Breast epithelium (tissue), 4 donors: ENCODE results near the gene ARHGEF7. TPM values are rescaled to one million over a fixed set of nuclear protein-coding genes. Genes with fewer than 3 reads are reported as not detected.

Experiments
- DNase-seq, 2 donors: peaks; one replicate each; pipeline ENCODE4 v3.0.0-alpha.2; 2019; ENCODE audit warnings: low spot score in 2 of 2
- H3K27ac ChIP-seq, 2 donors: fragments of 200-600 bp; sonication (generic) in 1 of 2; one replicate each; pipeline ENCODE4 v1.5.1; 2016 to 2019; ENCODE audit warnings: mild to moderate bottlenecking in 1 of 2
- H3K27me3 ChIP-seq, 2 donors: fragments of 200-600 bp; sonication (generic) in 1 of 2; one replicate each; pipeline versions ENCODE4 v1.5.1 to v1.6.0; 2017 to 2019; ENCODE audit warnings: control low read depth in 1 of 2, mild to moderate bottlenecking in 1 of 2
- H3K36me3 ChIP-seq: fragments of 200-600 bp; one replicate; pipeline ENCODE4 v1.5.1; 2019
- H3K4me1 ChIP-seq, 2 donors: fragments of 200-600 bp; sonication (generic); one replicate each; pipeline ENCODE4 v1.5.1; 2016 to 2019; ENCODE audit warnings: control low read depth in 1 of 2
- H3K4me3 ChIP-seq, 3 donors: fragments of 200-600 bp; sonication (generic); 1 replicate in 2 of 3; 2 replicates in 1 of 3; pipeline ENCODE4 v1.5.1; 2016 to 2019; ENCODE audit warnings: mild to moderate bottlenecking in 3 of 3, moderate library complexity in 2 of 3
- H3K9me3 ChIP-seq, 2 donors: fragments of 200-600 bp; sonication (generic) in 1 of 2; one replicate each; pipeline ENCODE4 v1.5.1; 2016 to 2019; ENCODE audit warnings: control low read depth in 1 of 2
- POLR2A ChIP-seq: fragments of 450-650 bp; IDR thresholded peaks from one replicate; pipeline ENCODE4 v1.6.1; 2016; ENCODE audit warnings: antibody characterized with exemption, mild to moderate bottlenecking, moderate library complexity
- POLR2AphosphoS5 ChIP-seq, 3 donors: sonication (generic); formaldehyde crosslinking; IDR thresholded peaks; one replicate each; pipeline ENCODE4 v1.6.1; 2017; ENCODE audit warnings: antibody characterized with exemption in 3 of 3
- intact Hi-C: fragments of 100-400 bp; cut with DNase I; formaldehyde crosslinking; loops from one replicate; pipeline ENCODE4 v1.15.1; 2023; ENCODE audit warnings: low total_unique reads
- total RNA-seq, 3 donors: library from RNA; depleted of rRNA; stranded (reverse); fragments of >200 nt; gene quantifications; one replicate each; pipeline ENCODE4 v1.1.0, GENCODE V29; 2016
- TF ChIP-seq, protein P1 (sequence below), 3 donors: fragments of 450-650 bp; IDR thresholded peaks; one replicate each; pipeline ENCODE4 v1.5.1; 2016 to 2017; ENCODE audit warnings: antibody characterized with exemption in 3 of 3, mild to moderate bottlenecking in 3 of 3, moderate library complexity in 3 of 3

Gene ARHGEF7
- total RNA-seq, 3 donors from 2014 or later, result 79.6 to 92.0 (median 85.5) TPM

GRCh38 chr13:111213964-111214726, 99.0 kb downstream of the ARHGEF7 start:
- no peaks in the 10 kb centered on the region for H3K27me3 ChIP-seq
- TF ChIP-seq POLR2A (no peak), POLR2AphosphoS5 (IDR thresholded peaks at IDR 0.05) (no peak)
- TF ChIP-seq, protein P1, sequence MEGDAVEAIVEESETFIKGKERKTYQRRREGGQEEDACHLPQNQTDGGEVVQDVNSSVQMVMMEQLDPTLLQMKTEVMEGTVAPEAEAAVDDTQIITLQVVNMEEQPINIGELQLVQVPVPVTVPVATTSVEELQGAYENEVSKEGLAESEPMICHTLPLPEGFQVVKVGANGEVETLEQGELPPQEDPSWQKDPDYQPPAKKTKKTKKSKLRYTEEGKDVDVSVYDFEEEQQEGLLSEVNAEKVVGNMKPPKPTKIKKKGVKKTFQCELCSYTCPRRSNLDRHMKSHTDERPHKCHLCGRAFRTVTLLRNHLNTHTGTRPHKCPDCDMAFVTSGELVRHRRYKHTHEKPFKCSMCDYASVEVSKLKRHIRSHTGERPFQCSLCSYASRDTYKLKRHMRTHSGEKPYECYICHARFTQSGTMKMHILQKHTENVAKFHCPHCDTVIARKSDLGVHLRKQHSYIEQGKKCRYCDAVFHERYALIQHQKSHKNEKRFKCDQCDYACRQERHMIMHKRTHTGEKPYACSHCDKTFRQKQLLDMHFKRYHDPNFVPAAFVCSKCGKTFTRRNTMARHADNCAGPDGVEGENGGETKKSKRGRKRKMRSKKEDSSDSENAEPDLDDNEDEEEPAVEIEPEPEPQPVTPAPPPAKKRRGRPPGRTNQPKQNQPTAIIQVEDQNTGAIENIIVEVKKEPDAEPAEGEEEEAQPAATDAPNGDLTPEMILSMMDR (IDR thresholded peaks at IDR 0.05), result no peak
- H3K4me3 ChIP-seq, result no peak overlapping the region
- H3K4me1 ChIP-seq, result no peaks in the 10 kb centered on the region
- H3K36me3 ChIP-seq, result no peaks in the 10 kb centered on the region
- H3K9me3 ChIP-seq, result no peaks in the 10 kb centered on the region
- no peak overlapping the region for H3K27ac ChIP-seq
- intact Hi-C loops, result no loop called here
- DNase-seq, result no peak

- Histone ChIP-seq H3K9me3 (no peaks in the 10 kb centered on the region), H3K27ac (no peak overlapping the region), H3K4me1 (no peaks in the 10 kb centered on the region), H3K27me3 (no peaks in the 10 kb centered on the region), H3K36me3 (no peaks in the 10 kb centered on the region), H3K4me3 (no peak overlapping the region)
- intact Hi-C loops, result no loop called here
- no peak for TF ChIP-seq POLR2A
- TF ChIP-seq, protein P1 (IDR thresholded peaks at IDR 0.05), result no peak
- no peak for TF ChIP-seq POLR2AphosphoS5 (IDR thresholded peaks at IDR 0.05)
- no peak for DNase-seq
Measured at GRCh38 chr13:111215081-111216047, 100.3 kb downstream of the ARHGEF7 start.

DNA sequence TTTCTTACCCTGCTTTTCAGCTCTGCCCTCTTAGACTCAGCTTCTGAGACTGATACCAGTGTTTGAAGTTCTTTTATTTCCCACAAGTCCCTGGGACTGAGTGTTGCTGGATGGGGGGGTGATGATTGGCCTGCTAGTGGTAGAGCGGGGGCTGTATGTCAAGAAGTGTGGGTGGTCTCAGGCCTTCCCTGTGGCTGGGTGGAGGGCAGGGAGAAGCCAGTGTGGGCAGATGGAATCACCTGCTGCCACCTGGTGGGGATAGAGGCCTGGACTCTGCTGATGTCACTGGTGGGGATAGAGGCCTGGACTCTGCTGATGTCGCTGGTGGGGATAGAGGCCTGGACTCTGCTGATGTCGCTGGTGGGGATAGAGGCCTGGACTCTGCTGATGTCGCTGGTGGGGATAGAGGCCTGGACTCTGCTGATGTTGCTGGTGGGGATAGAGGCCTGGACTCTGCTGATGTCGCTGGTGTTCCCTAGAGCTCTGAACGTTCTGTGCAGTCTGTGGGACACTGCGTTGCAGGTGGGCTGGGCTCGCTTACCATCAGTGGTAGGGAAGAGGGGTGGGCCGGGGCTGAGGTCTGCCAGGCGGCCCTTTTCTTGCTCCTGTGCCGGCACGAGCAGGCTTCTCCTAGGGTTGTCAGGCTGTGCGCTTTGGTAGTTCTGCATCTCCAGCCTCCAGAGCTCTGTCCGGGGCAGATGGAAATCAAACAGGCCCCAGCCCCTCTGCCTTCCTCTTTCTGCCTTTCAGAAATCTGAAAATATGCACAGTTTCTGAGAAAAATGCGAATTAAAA, 101.3 kb downstream of the ARHGEF7 start:
- H3K36me3 ChIP-seq, result no peaks in the 10 kb centered on the region
- H3K4me1 ChIP-seq, result no peaks in the 10 kb centered on the region
- DNase-seq, result no peak
- no peak for TF ChIP-seq POLR2A
- TF ChIP-seq, protein P1 (IDR thresholded peaks at IDR 0.05), result peak in 2 of 3 donors; percentile 20 to 33
- peak overlapping the region in 1 of 2 donors; percentile 3 for H3K27ac ChIP-seq
- H3K4me3 ChIP-seq, result no peak overlapping the region
- no peaks in the 10 kb centered on the region for H3K9me3 ChIP-seq
- intact Hi-C loops, result no loop called here
- no peaks in the 10 kb centered on the region for H3K27me3 ChIP-seq

- DNase-seq, result no peak
- Histone ChIP-seq H3K4me3 (no peak overlapping the region), H3K27me3 (no peaks in the 10 kb centered on the region), H3K4me1 (no peaks in the 10 kb centered on the region), H3K9me3 (no peaks in the 10 kb centered on the region), H3K27ac (peak overlapping the region in 1 of 2 donors; percentile 0), H3K36me3 (no peaks in the 10 kb centered on the region)
- TF ChIP-seq POLR2AphosphoS5 (IDR thresholded peaks at IDR 0.05), result no peak
- no peak for TF ChIP-seq POLR2A
- TF ChIP-seq, protein P1 (IDR thresholded peaks at IDR 0.05), result no peak
- intact Hi-C loops, result no loop called here
Measured at GRCh38 chr13:111217641-111218040, 102.5 kb downstream of the ARHGEF7 start.
